ENCODE measurements around the gene SMAD1.
"Not testable (repeated sequence)": the region's sequence is repeated elsewhere in the genome, so short reads cannot be mapped to it uniquely, and the experiment has no call there.

The SMAD1 gene

GRCh38 chr4:145563293-145563985, 81.8 kb downstream of the SMAD1 start:
- DNase-seq (ENCODE audit: low read depth in 2 of 2), result no peak

DNA sequence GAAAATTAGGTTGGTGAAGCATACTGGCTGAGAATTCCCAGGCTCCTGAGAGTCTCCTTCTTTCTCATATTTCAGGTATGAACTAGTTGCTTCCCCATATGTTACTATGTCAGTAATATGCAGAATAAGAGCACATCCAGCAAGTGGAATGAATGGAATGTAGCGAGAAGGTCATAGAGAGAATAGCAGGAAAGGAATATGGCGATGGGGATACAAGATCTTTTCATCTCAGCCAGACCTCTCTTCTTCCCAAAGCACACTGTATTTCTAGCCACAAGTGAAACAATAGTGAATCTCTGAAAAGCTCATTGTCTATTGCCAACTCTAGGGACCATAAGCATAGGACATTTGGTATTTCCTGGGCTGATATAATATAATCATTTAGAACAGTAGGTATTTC, 82.9 kb downstream of the SMAD1 start:
- DNase-seq (ENCODE audit: low read depth in 2 of 2), result no peak

DNA sequence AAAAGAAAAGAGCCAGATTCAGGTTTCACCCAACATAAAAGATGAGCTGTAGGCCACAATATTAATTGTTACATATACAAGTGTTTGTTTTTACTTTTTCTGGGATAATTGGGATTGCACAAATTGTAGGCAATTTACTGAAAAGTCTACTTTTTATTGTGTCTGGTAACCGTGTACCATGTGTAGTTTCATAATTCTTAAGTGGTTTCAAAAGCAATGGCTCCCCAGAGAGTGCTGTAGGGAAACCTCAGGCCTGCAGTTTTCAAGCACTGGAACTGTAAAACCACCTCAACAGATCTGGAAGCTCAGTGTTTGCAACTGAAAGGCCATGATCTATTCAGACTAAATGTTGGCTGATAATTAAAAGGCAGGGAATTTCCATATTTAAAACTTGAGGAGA, 83.7 kb downstream of the SMAD1 start:
- DNase-seq (ENCODE audit: low read depth in 2 of 2), result no peak

- DNase-seq (ENCODE audit: low read depth in 2 of 2), result no peak
Measured at GRCh38 chr4:145566086-145566708, 84.5 kb downstream of the SMAD1 start.

- no peak for DNase-seq (ENCODE audit: low read depth in 2 of 2)
Measured at GRCh38 chr4:145566768-145567167, 85.1 kb downstream of the SMAD1 start.

GRCh38 chr4:145567516-145567915, 85.9 kb downstream of the SMAD1 start:
- no peak for DNase-seq (ENCODE audit: low read depth in 2 of 2)

DNA sequence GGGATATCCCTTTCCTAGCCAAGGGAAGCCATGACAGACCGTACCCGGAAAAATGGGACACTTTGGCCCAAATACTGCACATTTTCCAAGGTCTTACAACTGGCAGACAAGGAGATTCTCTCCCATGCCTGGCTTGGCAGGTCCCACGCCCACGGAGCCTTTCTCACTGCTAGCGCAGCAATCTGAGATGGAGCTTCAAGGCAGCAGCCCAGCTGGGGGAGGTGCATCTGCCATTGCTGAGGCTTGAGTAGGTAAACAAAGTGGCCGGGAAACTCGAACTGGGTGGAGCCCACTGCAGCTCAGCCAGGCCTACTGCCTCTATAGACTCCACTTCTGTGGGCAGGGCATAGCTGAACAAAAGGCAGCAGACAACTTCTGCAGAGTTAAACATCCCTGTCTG, 92.9 kb downstream of the SMAD1 start:
- DNase-seq (ENCODE audit: low read depth in 2 of 2), result not testable (repeated sequence)

DNA sequence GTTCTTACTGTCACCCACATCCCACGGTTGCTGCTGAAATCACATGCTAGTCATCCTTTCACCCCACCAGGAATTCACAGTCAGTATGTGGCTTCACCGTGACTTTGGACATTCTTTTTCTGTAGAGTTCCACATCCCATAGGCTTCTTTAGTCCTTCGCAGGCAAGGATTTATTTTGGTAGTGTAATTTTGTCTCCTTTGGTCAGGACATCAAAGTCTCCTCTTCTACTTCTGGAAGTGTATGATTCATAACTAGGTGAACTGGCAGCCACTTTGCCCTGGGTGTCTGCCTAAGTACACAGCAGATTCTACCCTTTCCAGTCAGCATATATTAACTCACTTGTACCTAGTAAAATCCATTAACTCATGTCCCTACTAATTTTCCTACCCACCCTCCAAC, 99.3 kb downstream of the SMAD1 start:
- DNase-seq (ENCODE audit: low read depth in 2 of 2), result no peak

DNA sequence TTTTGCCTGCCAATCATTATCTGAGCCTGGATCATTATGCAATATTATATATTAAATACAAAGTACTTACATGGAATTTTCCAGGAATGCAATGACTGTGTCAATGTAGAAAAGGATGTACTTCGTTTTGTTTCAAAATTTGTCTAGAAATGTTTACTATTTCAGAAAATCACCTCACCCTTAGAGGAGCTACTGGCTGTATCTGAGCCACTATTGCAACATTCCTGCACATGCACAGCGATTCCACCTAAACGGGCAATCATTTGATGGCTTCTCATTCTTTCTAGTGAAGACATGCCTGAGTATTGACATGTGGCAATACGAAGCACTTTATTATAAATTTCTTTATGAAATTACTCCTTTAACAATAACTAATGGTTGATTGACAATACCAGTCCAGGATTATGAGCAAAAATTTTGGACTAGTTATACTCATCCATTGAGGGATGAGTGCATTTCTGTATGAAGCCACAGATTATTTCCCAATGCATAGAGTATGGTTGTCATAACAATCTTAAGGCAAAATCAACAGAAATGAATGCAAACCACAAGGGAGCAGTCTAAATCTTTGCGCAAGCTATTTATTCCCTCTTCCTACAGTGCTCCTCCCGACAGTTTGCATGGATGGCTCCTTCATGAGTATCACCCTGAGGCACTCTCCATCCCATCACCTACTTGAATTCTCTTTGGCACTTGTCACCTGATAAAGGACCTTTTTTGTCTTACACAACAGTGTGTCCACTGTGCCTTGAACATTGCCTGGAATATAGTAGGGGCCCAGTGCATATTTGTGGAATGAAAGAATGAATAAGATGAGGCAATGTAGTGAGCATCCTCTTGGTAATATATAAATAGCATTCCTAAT, 101.8 kb downstream of the SMAD1 start:
- DNase-seq (ENCODE audit: low read depth in 2 of 2), result no peak

- DNase-seq (ENCODE audit: low read depth in 2 of 2), result no peak
Measured at GRCh38 chr4:145587088-145587754, 105.6 kb downstream of the SMAD1 start.

- not testable (repeated sequence) for DNase-seq (ENCODE audit: low read depth in 2 of 2)
Measured at GRCh38 chr4:145589381-145589780, 107.7 kb downstream of the SMAD1 start.

DNA sequence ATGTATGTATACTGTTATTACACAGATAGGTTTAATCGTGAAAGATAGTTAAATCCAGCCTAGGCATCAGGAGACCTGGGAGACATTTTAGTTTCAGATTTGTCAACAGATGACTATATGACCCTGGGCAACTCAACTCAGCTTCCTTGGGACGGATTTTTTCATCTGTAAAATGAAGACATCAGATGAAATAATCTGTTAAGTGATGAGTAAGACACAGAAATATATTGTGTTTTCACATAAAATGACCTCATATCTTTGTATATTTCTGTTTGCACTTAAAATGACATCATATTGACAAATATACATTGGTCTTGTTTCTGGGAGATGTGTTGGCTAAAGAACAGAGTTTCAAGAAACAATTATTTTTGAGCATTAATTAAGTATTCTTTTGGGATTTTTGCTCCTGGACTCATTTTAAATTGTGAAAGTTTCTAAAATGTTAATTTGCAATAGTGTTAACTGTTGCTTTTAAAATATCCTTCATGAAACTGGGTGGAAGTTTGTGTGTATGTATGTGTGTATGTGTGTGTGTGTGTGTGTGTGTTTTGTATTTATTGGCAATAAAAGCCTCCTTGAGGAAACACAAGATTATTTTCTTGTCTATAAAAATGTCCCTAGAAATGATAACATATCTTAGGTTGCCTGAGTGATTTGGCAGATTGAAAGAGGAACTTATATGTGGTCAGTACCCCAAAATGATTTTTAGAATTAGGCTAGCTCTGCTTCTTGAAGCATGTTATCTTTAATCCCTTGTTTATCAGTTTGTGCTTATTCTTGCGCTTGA, 108.5 kb downstream of the SMAD1 start:
- no peak for DNase-seq (ENCODE audit: low read depth in 2 of 2)

GRCh38 chr4:145602129-145602760, 120.6 kb downstream of the SMAD1 start:
- no peak for DNase-seq (ENCODE audit: low read depth in 2 of 2)

GRCh38 chr4:145605941-145606340, 124.3 kb downstream of the SMAD1 start:
- no peak for DNase-seq (ENCODE audit: low read depth in 2 of 2)
